Activated naive CD8-positive, alpha-beta T cell treated with anti-CD3 and anti-CD28 coated beads, Interleukin-2, amount 50 U/mL, for 16 hours (primary cell): ENCODE results near the gene GALNT10.

Experiments used
- DNase-seq: peaks from one replicate; pipeline ENCODE4 v3.0.0-alpha.2; 2020; ENCODE audit warnings: low read depth, low spot score

GALNT10 gene

DNA sequence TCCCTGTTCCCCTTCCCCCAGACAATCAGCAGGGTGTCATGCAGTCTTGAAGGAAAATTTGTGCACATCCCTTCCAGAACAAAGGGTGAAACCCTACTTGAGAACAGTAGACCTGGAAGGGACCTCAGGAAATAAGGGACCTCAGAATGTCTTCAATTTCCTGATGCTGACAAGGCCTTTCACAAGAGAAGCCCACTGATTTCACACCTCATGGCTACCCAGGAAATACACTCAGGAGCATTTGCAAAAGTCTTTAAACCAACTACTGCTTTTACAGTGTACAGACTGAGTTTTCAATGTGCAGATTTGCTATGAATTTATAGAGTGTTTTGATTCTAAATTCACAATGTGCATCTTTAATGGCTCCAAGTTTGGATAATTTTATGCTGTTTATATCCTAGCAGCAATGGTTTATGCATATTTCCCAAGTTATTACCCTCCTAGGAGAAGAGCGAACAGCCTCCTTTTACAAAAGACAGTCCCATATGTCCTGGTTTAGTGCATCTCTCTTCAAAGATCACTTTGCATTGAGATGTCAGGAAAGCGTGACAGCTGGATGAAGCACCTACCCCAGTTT lies 74.8 kb downstream of the GALNT10 start:
- DNase-seq = no peak

DNA sequence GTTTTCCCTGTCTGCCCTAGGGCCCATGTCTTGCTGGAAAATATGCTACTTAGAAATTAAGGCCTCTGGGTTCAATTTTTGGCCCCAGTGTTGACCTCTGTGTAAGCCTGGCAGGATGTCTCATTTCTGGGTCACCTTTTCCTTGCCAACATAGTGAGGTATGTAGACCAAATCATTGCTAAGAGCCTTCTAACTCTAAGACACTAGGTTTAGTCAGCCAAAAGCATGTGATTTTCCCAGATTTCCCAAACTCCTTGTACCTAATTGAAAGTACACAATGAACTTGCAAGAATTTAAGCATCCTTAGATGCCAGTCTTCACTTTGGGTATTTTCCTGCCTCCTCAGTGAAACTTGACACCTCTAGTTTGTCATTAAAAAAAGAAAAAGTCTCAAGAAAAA lies 77.0 kb downstream of the GALNT10 start:
- no peak for DNase-seq

DNA sequence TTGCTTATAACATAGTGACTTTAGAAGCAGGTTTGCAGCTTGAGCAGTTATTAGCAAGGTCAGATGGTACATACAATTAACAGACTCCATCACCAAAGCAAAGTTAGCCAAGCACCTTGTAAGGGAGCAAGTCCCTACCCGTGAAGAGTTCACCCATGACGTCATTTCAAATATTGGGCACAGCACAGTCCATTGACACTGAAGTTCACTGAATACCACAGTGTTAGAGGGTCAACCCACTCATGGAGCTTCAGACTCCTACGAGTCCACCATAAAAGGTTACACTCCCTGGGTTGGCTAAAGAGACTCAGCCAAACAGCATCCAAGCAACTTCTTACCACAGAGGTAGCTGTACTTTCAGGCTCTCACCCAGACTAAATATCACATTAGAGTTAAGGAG lies 77.5 kb downstream of the GALNT10 start:
- no peak for DNase-seq

DNA sequence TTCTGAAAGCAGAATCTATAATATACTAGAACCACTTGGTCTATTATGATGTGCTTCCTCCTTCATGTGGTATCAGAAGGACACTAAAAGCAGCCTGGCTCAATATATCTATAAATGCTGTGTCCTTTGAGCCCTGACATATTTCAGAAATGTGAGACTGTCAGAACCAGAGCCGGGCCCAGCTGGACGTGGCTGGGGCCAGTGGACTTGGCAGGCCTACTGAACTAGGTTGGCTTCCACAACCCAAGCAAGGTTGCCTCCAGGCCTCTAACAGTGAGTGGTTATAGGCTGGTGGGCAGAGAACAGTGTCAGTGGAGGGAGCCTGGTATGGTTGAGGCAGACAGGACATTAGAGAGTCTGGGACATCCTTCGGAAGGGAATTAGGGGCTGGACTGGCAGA lies 78.9 kb downstream of the GALNT10 start:
- DNase-seq = no peak

DNA sequence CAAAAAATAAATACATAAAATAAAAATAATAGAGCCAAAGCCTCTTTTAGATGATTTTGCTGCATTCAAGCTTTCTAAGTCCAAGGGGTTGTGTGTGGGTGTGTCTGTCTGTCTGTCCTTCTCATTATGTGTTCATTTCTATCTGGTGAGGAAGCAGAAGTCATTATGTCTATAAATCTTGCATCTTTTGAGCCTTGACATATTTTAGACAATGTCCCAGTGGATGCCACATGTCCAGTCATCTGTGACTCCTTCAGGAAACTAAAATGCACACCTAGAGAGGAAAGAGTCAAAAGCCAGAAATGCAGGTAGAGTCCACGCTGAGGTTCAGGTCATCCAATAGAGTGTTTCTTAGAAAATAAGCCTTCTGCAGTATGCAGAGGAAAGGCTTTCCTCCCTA lies 80.9 kb downstream of the GALNT10 start:
- DNase-seq = no peak

DNA sequence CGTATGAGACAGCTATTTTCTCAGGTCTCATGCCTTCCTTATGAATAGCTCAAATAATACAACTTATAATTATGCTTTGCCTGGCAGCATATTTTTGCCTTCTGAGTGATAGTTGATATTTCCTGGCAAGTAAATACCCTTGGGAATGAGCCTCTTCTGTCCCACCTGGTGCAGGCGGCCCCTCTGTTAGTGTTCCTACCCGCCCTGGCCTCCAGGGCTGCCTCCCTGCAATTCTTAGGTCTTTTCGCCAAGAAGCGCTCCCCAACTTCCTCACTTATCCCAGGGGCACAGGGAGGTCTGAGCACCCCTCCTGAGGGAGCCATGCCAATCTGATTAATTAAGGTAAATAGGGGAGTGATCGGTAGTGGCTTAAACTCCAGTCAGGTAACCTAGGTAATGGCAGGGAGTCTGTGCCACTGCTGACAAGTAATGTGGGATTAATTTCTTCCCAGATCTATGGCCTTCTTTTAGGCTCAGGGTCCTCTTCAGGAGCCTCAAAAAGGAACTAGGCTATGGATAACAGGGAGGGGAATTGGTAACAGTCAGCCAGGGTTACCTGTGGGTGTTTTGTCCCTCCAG lies 81.5 kb downstream of the GALNT10 start:
- DNase-seq = no peak

DNA sequence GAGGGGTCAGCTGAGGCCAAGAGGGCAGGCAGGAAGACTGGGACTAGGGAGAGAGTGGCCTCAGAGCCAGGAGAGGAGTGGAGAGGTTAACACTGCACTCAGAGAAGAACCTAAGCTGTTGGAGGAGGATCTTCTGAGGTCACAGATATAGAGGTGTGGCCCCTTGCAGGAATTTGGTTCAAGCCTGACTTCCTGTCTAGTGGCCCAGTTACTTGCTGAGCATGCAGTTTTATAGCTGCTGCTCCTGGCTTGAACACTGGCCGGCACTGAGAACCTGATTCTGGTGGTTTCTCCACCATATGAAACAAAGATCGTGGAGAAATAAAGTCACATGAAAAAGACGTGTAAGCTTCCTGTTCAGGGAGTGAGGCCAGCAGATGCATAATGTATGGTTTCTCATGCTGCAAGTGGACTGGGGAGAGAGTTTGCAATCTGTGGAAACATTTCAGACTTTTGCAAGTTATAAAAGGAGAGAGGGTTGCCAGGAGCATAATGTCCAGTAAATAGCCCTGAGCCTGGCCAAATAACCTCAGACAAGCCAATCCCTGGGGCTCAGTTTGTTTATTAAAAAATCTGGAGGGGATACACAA lies 82.6 kb downstream of the GALNT10 start:
- DNase-seq = no peak

DNA sequence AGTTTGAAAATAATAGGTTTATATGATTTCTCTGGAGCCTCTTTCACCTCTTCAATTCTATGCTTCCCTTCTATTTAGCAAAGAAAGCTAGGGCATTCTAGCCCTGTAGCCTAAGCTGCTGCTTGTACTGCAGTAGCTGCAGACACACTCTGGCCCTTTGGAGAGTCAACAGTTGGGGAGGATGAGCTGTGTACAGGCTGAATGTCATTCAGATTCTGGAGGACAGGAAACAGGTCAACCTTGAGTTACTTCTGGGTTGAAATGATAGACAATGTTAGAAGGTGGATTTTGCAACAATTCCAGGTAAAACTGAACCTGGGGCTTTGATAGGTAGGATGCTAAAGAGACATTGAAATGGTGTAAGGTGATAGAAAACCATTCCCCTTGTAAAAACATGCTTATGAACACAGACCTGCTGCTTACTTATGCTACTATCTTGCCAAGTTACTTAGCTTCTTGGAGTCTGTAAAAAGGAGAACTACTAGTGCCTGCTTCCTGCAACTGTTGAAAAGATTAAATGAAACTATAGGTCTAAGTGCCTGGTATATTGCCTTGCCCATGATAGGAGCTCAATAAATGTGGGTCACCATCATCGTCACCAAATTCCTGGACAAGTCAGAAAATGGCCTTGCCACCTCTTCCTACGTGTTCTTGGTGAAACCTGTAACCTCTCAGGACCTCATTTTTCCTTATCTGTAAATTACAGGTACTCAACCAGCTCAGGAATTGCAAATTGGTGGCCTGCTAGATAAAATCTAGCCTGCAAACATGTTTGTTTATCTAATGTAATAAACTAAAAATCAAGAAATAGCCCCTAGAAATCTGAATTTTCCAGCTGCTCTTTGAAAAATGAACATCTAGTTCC lies 83.7 kb downstream of the GALNT10 start:
- DNase-seq = no peak

DNA sequence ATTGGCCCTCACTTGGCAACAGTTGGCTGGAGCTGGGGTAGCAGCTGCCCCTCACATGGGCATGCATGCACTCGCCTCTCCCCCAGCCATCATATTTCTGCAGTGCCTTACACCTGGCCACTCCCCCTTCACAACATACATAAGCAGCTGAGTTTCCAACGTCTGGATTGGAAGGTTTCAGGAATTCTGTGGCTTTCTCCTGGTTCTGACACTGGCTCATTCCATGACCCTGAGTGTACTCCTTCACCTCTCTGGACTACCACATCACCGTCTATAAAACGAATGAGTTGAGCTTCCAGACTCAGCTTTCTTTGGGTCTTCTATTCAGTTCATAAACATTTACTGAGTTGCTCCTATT lies 84.3 kb downstream of the GALNT10 start:
- DNase-seq = no peak

DNA sequence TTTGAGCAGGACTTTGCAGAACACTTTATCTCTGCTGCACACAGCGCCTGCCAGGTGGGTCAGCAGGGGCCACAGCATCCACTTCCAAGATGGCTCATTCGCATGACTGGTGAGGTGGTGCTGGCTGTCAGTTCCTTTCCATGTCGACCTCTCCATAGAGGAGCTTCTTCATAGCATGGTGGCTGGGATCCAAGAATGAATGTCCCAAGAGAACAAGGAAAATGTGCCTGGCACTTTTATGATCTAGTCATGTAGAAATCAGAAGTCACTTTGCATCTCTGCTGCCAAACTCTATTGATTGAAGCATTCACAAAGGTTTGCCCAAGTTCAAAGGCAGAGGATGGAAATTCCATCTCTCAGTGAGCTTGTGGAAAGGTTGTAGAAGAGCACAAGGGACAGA lies 85.0 kb downstream of the GALNT10 start:
- no peak for DNase-seq

DNA sequence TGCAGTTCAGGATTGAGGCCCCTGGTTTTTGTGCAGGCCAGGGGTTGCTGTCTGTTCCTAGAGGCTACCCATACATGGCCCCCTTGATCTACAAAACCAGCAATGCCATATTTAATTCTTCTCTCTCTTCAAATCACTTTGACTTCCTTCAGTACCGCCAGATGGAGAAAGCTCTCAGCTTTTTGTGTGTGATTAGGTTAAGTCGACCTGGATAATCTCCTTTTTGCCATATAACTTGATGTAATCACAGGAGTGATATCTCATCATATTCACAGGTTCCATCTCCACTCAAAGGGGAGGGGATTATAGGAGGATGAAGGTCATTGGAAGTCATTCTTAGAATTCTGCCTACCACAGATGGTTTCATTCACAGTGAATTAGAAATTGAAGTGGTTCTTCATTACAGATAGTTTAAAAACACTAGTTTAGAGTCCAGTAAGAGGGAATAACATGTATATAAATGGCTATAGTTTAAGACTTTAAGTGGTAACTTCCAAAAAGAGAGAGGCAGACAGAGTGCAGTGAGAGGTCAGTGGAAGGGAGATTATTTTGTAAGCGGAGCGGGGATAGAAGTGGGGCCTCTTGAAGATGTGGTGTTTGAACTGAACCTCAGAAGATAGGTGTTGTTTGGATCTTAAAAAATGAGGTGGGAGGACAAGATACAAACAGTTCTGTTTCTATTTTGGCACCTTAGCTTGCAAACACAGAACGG lies 85.9 kb downstream of the GALNT10 start:
- DNase-seq = no peak

DNA sequence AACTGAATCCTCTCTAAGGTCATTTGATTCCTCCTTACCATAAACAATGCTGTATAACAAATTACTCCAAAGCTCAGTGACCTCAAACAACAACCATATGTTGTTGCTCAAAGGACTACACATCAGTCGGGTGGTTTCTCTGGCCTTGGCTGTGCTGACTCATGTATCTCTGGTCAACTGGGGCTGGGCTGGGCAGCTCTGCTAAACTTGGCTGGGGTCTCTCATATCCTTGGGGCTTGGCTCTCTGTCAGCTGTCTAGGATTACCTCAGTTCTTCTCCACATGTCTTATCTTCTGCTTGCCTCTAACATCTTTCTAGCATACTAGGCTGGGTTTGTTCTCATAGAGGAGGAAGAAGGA lies 86.4 kb downstream of the GALNT10 start:
- DNase-seq = no peak

DNA sequence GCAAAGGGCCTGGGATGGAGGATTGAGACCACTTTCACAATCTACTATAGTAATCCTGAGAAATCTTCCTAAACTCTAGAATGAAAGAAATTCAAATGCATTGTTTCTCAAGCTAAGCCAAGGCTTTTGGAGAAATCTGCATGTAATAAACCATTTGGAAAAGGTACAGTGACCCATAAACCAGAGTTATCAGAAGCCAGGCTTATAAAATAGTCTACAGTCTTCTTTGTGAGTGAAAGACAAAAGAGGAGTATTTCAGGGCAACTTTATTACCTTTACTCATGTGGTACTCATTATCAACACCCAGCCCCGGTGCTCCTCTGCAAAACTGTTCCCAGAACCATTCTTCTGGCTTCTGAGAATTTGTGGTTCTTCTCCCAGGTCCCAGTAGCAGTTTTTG lies 87.0 kb downstream of the GALNT10 start:
- DNase-seq = no peak

DNA sequence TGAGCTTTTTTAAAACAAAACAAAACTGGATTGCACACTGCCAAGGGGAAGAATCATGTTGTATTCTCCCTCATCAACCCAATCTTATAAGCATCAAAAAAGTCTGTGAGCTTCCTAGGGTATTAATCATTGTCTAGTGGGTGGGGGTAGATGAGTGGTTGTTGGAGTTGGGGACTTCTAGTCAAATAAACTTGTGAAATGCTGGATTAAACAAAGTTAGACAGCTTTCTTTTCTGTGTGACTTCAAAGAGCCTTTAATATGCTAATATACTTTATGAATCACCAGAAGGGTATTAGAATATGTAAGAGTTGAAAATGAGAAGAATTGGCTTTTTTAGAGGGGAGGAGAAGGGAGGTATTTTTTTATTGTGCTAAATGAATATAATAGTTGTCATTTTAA lies 87.7 kb downstream of the GALNT10 start:
- no peak for DNase-seq

DNA sequence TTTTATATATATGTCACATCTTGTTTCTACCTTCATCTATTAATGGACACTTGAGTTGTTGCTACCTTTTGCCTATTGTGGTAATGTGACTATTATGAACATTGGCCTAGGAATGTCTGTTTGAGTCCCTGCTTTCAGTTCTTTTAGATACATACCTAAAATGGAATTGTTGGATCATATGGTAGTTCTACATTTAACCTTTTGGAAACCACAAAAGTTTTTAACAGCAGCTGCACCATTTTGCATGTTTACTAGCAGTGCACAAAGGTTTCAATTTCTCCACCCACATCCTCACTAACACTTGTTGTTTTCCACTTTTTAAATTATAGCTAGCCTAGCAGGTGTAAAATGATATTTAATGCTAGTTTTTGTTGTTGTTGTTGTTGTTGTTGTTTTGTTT lies 88.4 kb downstream of the GALNT10 start:
- no peak for DNase-seq

DNA sequence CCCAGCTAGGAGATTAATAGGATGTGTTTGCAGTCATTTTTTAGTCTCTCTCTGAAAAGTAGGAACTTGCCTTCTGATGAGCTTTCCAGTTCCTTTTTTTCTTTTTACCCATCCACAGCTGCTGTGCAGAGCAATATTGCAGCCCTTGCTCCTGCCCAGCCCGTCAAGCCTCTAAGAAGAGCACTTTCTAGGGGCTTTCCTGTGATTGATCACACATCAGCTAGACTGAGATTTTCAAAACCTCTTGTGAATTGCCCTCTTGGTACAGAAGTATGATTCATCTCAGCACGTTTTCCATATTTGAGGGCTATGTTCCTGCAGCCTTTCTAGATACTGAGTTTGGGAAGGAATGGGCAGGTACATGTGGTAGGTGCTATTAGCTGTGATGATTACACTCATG lies 93.9 kb downstream of the GALNT10 start:
- no peak for DNase-seq

DNA sequence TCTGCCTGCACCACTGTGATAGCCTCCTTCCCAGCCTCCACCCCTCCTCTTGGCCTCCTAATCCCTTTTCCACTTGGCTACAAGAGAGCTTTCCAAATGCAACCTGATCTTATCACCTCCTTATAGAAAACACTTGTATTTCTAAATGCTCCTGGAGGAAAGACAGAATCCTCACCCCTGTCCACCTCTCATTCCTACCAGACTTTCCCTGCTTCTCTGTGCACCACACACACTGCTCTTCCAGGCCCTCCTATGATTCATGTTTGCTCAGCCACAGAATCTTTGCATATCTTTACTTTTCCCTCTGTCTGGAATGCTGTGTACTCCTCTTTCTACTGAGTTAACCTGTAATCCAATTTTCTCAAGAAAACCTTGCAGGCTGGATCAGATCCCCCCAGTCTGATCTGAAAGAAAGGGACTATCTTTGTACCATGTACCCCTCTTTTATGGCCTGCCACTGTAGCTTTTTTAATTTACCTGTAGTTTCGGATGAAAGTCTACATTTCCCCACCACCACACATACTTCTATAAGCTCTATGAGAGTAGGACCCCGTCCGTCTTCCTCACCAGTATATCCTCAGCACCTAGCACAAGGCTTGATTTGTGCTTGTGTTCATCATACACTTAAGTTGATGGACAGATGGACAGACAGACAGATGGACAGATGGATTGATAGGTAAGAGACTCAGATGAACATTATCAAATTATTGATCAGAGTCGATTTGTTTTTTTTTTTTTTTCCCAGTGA lies 95.3 kb downstream of the GALNT10 start:
- no peak for DNase-seq

DNA sequence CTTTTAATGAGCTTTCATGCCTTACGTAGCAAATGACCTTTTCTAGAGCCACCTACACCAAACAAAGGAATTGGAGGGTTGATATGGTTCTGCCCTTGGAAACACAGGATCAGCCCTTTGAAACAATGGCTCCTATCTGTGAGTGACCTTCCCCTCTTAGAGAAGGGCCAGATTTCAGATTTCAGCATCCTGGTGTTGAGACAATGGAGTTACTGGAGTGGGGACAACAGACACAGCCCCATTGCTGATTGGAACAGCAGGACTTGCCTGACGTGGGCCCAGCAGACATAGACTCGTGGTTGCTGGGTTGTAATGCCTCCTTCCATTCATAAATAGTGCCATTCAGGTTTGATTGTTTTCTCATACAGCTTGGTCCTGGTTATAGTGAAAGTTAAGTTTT lies 96.0 kb downstream of the GALNT10 start:
- no peak for DNase-seq

DNA sequence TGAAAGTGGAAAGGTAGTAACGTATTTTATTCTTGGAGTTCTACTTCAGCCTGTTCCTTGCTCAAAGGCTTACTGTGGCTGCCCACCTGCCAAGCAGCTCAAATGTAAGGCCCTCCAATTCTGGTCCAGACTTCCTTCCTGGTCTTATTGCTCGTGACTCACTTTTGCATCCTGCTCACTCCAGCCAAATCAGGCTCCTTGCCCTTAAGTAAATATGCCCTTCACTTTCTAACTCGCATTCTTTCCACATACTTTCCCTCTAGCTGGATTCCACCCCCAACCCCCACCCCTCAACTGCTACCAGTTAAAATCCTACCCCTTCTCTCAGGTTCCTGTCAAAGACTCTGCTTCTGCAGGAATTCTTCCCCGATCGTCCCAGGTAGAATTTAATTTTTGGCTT lies 96.6 kb downstream of the GALNT10 start:
- no peak for DNase-seq

DNA sequence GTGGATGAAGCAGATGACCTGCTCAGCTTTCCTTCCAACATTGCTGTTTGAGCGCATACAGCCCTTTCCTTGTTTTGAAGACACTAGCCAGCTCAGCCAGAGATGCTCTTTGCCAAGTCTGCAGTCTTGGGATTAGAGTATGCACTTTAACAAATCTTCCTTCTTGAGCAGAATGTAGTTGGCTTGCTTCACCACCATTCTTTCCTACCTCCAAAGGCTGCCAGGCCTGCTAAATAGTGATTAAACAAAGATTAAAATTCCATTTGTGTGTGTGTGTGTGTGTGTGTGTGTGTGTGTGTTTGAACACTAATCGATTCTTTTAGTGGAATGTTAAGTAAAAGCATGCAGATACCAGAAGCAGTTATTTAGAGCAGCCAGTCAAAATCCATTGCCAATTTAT lies 97.6 kb downstream of the GALNT10 start:
- no peak for DNase-seq

DNA sequence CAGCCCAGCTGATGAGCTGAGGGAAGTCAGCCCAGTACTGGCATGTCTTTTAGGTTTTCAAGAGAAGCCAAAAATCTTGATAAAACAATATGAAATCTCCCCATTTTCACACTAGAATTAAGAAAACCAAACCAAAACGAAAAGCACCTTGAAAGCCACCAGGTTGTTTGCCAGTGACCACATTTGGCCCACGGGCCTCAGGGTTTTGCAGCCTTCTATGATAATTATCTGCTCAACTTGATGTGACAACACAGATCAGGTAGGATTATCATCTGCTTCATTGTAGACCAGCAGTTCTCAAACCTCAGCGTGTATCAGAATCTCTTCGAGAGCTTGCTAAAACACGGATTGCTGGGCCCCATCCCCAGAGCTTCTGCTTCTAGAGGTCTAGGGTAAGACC lies 101.4 kb downstream of the GALNT10 start:
- DNase-seq = no peak

DNA sequence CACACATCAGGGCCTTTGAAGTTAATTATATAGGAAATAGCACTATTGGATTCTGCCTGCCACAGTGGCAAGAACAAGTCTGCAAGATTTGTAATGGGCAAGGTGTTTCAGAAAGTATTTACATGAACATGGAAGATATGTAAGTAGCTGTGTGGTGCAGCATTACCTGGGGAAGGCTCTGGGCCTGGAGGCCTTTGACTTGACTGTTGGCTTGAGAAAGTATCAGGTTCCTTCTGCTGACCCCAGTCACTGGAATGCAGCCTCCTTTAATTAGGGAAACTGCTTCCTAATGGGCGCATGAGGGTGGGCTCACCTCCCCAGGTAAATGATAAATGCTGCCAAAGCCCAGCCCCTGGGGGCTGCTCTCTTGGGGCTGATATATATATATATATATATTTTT lies 102.7 kb downstream of the GALNT10 start:
- DNase-seq = no peak
